GM19043 (cell line): ENCODE data around the gene STK11IP.

ENCODE experiments used
- ATAC-seq: cut with Tn5 transposase; IDR thresholded peaks from one replicate; pipeline ENCODE4 v1.9.1; 2021; ENCODE audit warnings: low read depth; ENCODE audit not compliant: unreplicated experiment

The STK11IP gene, protein sequence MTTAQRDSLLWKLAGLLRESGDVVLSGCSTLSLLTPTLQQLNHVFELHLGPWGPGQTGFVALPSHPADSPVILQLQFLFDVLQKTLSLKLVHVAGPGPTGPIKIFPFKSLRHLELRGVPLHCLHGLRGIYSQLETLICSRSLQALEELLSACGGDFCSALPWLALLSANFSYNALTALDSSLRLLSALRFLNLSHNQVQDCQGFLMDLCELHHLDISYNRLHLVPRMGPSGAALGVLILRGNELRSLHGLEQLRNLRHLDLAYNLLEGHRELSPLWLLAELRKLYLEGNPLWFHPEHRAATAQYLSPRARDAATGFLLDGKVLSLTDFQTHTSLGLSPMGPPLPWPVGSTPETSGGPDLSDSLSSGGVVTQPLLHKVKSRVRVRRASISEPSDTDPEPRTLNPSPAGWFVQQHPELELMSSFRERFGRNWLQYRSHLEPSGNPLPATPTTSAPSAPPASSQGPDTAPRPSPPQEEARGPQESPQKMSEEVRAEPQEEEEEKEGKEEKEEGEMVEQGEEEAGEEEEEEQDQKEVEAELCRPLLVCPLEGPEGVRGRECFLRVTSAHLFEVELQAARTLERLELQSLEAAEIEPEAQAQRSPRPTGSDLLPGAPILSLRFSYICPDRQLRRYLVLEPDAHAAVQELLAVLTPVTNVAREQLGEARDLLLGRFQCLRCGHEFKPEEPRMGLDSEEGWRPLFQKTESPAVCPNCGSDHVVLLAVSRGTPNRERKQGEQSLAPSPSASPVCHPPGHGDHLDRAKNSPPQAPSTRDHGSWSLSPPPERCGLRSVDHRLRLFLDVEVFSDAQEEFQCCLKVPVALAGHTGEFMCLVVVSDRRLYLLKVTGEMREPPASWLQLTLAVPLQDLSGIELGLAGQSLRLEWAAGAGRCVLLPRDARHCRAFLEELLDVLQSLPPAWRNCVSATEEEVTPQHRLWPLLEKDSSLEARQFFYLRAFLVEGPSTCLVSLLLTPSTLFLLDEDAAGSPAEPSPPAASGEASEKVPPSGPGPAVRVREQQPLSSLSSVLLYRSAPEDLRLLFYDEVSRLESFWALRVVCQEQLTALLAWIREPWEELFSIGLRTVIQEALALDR

DNA sequence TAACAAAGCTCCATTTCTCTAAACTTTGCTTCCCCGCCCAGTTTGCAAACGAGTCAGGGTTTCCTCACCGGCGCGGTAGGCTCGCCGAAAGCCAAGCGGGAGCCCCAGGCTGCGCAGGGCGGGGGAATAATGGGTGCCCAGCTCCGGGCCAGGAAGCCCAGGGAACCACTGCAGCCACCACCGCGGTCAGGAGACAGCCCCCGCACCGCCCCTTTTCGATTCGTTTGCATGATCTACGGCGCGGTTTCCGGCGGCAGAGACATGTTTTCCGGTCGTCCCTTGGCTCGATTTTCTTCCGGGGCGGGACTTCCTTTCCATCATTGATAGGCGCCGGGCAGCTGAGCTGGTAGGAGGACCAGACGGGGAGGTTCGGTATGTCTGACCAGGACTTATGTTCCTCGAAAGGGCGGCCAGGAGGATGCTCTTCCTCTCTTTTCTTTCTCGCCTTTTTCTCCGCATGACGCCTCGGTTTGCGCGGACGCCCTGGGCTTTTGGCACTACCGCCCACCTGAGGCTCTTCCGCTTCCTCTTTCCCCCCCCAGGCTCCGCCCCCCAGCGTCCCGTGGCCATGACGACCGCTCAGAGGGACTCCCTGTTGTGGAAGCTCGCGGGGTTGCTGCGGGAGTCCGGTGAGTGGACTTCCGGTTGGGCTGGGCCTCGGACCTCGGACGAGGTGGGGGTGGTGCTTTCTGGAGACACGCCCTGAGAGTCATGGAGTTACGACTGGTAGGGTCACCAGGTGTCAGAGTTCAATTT lies at the start of gene STK11IP:
STK11IP (plus strand) TSS at position 306 of the 756 bp plus-strand sequence; CDS start at position 569, 263 bp downstream.
- peak; percentile 90 for ATAC-seq

DNA sequence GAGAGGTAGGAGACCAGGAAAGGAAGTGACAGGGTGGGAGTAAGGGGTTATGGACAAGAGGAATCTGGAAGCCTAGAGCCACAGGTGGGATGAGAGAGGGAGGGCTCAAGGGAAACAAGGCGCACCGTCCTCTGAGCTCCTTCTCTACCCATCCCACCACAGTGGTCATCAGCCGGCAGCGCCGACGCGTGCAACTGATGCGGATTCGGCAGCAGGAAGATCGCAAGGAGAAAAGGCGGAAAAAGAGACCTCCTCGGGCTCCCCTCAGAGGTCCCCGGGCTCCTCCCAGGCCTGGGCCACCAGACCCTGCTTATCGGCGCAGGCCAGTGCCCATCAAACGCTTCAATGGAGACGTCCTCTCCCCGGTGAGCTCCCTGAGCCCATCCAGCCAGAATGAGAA lies 48.7 kb upstream of the STK11IP start:
- ATAC-seq = no peak

DNA sequence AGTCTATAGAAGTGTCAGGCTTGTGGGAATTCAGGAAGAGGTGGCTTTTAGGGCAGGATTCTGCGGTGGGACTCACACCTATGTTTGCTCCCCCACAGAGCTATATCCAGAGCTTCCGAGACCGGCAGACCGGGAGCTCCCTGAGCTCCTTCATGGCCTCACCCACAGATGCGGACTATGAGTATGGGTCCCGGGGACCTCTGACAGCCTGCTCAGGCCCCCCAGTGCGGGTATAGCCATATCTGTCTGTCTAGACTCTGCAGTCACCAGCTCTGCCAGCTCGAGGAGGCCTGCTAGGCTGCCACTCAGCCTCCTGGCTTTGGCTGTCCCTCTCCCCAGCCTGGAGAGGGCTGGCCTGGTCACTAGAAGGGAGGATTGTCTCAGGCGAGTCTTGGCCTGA lies 48.0 kb upstream of the STK11IP start:
- no peak for ATAC-seq

DNA sequence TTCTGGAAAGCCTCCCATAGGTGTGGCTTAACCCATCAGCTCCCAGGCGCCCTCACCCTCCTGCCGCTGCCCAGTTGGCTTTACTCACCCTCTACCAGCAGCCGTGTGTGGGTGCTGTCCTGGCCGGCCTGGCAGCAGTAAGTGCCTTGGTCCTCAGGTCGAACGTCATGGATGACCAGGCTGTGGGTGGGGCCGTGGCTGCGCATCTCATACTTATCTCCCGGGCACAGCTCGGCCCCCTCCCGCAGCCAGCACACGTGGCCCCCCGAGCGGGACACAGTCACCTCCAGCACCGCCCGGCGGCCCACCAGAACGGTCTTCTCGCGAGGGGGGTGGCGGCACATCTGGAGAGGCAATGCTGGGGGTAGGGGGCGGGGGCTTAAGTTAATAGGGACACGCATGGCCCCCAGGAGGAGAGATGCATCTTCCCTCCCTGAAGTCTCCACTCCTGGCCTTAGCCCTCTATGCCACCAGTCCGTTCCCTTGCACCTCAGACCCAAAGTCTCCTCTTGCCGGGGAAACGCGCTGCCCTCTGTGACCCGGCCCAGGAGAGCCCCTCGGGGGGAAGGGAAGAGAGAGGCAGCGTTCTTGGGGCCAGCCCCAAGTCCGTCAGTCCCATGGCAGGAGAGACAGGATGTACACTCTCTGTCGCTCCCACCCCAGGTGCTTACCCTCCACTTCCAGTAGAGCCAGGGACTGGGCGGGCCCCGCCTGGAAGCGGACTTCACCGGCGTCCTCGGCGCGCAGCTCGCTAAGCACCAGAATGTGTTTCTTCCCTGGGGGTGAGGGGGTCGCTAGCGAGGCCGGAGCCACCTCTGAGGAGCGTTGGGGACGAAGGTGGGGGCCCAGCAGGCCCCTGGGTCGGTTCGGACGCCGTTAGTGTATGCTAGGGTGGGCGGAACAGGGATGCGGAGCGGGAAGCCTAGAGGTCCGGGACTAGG lies 45.9 kb upstream of the STK11IP start:
- ATAC-seq = peak; percentile 19

DNA sequence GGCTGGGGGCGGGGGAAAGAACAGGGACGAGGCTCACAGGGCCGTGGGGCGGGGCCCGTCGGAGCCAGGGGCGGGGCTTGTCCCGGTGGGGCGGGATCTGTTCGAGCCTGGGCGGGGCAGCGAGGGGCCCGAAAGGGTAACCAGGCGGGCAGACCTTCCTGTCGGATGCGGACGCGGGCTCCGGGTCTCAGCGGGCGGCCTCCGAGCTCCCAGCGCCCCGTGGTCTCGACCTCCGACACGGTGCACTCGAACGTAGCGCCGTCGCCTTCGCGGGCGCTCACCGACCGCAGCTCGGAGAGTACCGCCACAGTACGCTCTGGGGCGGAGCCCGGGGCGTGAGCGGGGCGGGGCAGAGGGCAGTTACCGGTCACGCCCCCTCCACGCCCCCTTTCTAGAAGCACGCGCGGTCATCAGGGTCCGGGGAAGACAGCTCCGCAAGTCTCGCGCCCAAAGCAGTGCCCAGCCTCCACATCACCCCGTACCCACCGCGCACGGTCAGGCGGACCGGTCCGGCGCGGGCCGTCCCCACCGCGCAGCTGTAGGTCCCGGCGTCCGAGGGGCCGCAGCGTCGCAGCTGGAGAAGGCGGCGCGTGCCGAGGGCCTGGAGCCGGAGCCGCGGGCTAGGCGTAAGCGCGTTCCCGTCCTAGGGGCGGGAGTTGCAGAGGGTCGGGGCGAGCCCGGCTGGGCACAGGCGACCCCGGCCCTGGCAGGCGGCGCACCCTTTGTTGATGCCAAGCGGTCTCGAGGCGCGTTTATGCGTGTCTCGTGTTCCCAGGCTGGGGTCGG lies 45.1 kb upstream of the STK11IP start:
- ATAC-seq = peak; percentile 90

DNA sequence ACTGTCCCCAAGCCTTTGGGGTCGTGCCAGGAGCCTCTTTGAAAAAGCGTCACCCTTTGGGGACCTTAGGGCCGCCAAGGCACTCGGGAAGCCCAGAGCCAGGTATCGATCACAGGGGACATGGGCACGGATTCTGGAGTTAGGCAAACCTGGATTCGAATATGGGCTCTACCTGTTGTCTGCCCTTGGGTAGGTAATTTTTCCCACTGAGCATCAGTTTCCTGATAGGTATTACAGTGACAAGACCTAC lies 44.6 kb upstream of the STK11IP start:
- no peak for ATAC-seq

DNA sequence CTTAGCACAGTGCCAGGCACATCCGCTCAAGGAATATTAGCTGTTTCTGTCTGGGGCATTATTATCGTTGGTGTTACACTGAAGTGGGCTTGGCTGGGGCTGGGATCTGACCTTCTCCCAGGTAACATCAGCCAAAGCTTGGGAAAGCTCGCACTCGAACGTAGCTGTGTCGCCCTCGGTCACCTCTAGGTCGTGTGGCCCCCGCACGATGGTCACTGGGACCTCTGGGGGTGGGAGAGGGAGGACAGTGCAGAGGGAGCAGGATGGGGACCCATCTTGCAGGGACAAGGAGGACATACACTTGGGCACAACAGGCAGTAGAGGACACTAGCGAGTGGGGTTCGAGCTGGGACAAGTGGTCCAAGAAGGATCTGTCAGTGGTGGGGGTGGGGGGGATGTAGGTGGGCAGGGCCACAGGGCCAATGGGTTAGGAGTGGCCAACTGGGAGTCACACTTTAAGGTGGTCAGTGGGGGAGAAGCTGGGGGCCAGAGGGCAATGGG lies 44.1 kb upstream of the STK11IP start:
- no peak for ATAC-seq

DNA sequence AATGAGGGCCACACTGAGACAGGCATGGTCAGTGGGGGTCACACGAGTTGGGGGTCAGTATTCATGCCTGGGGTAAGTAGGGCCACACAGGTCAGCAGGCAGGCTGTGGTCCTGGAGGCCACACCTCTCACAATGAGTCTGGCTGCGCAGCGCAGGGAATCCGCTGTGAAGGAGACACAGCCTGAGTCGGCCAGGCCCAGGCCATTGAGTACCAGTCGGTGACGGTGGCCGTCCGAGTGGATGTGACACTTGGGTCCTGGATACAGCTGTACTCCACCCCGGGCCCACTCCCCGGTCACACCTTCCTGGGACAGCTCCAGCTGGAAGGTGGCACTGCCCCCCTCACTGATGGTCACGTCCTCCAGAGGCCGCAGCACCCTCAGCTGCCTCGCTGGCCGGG lies 43.3 kb upstream of the STK11IP start:
- no peak for ATAC-seq

DNA sequence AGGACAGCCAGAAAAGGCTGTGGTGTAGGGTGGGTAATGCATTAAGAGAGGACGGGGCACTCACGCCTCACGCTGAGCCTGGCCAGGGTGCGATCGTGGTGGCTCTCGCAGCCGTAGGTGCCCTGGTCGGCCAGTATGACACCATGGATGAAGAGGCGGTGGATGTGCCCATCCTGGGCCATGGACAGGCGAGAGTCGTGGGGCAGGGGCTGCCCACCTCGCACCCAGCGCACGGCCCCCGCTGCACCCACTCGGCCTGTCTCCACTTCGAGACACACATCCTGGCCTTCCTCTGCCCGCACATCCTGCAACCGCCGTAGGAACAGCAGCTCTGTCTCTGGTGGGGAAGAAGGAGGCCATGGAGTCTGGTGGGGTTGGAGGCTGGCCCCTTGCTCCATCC lies 41.7 kb upstream of the STK11IP start:
- ATAC-seq = no peak

DNA sequence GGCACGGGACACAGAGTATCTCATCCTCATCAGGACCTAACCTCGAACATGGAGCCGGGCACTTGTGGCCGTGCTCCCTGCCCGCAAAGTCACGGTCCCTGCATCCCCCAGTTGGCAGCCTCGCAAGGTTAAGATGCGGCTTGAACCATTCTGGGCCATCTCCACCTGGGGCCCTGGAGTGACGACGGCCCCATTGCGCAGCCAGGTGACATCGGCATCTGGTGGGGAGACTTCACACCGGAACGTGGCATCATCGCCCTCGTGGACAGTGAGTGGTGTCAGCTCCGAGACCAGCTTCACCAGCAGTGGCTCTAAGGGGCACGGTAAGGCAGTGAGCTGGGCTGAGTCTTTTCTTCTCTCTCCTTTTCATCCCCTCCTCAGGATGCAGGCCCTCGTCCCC lies 41.2 kb upstream of the STK11IP start:
- no peak for ATAC-seq

DNA sequence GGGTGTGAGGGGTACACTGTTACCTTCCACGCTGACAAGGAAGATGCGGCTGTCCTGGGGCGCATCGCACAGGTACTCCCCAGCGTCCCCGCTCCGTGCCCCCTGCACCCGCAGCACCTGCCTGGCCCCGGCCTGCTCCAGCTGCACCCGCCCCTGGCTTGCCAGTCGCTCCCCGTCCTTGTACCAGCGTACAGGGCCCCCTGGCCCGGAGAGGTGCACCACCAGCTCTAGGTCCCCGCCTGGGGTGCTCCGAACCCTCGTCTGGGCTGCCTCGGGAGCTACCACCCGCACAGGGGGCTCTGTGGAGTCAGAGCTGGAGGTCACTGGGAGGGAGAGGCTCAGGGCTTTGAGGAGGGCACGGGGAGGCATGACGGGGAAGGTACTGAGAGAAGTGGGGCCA lies 40.3 kb upstream of the STK11IP start:
- ATAC-seq = no peak

DNA sequence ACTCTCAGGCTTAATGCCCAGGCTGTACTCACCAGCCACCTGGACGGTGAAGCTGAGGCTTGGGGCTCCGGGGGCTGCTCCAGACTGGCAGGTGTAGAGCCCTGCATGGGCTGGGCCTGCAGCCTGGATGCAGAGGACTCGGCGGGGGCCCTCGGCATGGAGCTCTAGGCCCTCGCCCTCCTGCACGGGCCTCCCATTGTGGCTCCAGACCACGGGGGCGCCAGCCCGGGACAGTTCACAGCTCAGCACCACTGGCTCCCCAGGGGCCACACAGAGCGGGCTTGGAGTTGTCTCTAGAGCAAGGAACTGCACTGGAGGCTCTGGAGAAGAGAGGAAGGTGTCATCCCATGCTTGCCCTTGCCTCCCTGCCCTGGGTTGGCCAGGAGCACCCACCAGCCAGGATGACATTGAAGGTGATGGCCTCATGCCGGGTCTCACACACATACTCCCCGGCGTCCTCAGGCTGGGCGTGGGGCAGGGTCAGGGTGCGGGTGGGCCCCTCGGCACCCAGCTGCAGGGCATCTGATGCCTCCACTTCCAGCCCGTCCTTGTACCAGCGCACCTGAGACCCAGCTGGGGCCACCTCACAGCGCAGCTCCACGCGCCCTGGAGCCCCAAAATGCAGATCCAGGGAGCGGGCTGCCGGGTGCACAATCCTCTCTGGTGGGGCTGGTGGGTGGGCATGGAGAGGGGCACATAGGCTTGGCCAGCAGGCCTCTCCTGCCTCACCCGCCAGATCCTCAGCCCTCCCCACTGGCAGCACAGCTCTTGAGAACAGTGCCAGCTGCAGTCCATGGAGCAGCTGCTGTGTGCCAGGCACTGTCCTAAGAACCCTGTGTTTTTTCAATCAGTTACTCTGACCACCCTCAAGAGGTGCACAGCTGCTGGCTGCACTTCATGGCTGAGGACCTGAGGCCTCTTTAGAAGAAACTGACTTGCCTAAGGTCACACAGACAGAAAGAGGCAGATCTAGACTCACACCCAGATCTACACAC lies 39.6 kb upstream of the STK11IP start:
- no peak for ATAC-seq

DNA sequence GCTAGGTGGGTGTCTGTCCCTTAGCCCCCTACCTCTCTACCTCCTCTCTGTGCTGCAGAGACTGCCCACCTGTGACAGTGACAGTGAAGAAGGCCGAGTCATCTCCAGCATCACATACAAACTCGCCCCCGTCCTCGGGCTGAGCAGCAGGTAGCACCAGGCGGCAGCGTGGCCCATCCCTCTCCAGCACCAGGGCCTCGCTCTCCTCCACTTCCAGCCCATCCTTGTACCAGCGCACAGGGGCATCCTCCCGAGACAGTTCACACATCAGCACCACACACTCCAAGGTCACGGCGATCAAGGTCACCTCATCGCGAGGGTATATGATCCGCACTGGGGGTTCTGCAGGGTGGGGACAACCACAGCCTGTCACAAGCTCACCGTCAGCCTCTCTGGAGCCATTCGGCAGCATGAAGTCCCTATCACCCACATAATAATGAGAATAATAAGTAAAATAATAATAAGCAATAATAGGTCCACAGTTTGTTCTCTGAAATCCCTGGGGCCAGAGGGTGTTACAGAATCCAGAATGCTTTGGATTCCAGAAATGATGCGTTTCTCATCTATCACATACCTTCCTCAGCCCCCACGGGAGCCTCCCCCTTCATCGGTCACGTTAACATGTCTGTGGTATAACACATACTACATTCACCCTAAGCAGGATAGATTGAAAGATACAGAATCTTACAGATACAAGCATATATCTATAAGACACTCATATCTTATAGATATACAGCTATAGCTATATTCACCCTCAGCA lies 38.3 kb upstream of the STK11IP start:
- ATAC-seq = no peak

DNA sequence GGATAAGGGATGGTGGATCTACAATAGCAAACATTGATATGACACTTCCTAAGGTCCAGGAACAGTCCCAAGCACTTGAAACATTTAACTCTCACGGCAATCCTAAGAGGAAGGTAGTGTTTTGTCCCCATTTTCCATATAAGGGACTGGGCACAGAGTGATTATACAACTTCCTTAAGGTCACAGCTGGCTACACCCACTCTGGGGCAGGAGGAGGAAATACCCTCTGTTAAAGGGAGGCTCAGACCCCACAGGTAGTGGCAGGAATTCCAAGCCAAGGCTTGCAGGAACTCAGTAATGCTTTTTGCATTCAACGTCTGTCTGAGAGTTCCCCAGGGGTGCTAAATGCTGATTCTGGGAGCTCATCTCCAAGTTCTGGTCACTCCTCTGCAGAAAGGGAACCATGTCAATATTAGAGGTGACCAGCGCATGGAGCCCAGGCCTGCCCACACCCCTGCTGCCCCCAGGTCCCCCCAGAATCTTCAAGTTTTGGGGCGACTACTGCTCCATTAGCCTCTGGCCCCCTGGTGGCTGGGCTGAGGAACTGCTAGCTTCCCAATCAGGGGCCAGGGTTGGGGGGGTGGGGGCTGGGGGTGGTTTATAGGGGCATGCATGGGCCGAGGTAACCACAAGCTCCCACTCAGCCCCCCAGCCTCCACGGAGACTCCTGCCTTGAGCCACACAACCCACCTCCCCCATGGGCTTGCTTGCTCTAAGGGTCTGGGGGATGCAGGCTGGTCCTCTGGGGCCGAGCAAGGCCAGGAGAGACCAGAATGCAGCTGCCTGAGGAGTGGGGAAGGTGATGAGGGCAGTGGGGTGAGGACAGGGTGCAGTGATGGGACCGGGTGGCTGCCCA lies 37.4 kb upstream of the STK11IP start:
- ATAC-seq = peak; percentile 48

DNA sequence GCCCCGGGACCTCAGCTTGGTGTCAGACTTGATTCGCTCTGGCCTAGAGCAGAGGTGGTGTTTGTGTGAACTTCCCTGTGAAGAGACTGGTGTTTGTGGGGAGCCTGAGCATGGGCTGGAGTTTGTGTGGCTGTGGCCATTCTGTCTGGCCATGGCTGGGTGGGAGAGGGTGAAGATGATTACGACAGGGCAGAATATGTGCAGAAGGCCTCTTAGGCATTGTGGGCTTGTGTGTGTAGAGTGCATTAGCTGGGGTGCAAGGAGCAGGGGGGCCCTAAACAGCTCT lies 36.8 kb upstream of the STK11IP start:
- ATAC-seq = no peak
